T-helper 2 cell treated with Interferon-gamma antibody and Interleukin-4, amounts not matched to agents 100 ng/mL and 5 ng/mL, for 36 hours (primary cell): ENCODE data around the gene SH3GL2. TPM values are rescaled to one million over a fixed set of nuclear protein-coding genes. Genes with fewer than 3 reads are reported as not detected.

Experiments used
- intact Hi-C: fragments of 100-400 bp; cut with micrococcal nuclease; formaldehyde crosslinking; loops from one replicate; pipeline ENCODE4 v1.15.1; 2023
- total RNA-seq: library from RNA; stranded (reverse); gene quantifications from 2 replicates; pipeline ENCODE4 v1.2.3, GENCODE V29; 2022

Gene SH3GL2
- total RNA-seq, 1 donor from 2014 or later: not detected

DNA sequence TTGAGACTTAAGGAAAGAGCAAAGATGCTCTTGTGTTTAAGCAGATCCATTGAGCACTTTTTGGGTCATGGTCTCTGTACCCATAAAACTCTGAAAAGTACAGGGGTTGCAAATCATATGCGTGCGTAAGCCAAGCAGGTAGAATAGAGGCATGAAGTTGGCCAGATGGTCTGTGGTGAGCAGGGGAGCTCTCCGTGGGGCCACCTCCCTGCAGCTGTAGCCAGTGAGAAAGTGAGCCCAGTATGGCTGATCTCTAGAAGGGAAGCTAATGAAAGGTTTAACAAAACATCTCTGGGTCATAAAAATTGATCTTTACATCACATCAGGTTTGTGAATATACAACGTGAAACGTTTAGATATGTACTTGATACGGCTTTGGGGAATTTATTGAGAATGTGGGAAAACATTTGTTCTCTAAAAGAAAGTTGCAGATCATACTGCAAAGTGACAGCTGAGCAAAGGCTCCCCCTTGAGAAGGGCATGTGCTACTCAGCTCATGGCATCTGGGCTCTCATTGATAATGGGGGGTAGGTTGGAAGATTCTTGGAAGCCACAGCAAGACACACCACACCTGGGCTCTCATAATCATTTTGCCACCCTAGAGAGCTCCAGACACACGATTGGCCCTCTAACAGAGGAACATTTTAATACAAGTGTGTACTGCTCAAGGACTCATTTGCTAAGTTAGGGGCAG lies 30.6 kb downstream of the SH3GL2 start:
- intact Hi-C loops: no loop called here

DNA sequence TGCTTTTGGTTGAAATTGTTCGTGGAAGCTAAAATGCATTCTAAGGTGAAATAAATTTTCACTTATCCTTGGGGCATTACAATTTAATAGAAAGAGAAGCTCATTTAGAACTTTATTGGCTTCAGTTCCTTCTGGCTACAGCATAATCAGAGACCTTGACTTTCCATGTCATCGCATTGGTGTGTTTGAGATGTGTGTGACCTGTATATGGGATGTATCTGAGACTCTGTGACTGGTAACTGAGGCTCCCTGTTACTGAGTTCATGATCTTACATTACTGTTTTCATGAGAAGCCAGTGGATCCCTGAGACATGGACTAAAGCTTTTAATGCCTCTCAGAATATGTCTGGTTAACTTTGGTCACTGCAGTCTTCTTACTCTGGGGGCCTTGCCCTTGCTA lies 32.5 kb downstream of the SH3GL2 start:
- intact Hi-C loops: no loop called here

DNA sequence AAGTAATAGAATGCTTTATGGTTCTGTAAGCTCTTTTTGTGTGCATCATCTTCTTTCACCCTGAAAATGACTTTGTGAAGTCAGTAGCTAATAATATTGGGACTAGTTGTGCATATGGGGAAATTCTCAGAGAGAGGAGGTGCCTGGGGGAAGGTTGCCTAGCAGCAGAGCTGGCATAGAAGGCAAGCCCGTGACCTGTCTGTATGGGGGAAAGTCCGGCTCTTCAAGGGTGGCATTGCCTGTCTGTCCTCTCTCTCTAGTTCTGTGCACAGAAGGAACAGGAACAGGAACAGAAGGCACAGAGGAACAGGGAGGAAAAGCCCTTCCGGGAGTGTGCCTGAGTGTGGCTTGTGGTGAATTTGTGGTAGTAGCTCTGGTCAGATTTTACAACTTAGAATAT lies 33.1 kb downstream of the SH3GL2 start:
- intact Hi-C loops: no loop called here

DNA sequence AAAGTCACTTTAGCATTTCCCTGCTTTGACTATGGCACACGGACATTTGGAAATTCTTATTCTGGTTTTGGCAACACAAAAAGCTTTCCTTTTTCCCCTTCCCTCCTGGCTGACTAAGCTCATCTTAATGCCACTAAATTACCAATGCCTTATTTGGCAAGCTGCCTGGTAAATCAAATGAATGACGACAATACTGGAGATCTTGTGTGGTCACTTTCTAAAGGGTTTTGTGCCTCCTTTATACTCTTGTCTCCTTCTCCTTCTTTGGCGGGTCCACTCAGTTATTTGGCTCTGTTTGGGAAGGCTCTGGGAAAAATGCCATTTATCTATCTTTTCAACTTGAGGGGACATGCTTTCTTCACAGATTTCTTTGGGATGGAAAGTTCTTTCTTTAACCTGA lies 34.9 kb downstream of the SH3GL2 start:
- intact Hi-C loops: no loop called here

- intact Hi-C loops: no loop called here
Observed at GRCh38 chr9:17614250-17614649, 35.4 kb downstream of the SH3GL2 start.

GRCh38 chr9:17614903-17615302 lies 36.0 kb downstream of the SH3GL2 start:
- intact Hi-C loops: no loop called here

DNA sequence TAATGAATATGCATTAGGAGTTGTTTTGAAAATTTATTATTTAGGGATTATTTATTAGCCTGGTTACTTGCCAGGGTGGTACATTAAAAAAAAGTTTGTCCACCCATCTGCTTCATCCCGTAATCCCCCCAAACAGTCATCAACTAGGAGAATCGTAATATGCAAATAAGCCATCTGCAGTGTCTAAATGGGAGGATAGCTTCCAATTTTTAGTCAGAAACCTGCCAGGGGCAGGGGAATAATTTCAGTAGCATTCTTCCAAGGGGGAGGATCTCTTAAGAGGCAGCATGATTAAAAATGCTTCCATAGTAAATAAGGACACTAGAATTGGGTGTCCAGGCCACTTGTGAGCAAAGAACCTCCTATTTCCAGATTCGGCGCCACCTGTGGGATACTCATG lies 43.3 kb downstream of the SH3GL2 start:
- intact Hi-C loops: no loop called here

GRCh38 chr9:17622749-17623148 lies 43.9 kb downstream of the SH3GL2 start:
- intact Hi-C loops: no loop called here

GRCh38 chr9:17623965-17624364 lies 45.1 kb downstream of the SH3GL2 start:
- intact Hi-C loops: no loop called here

- intact Hi-C loops: no loop called here
Observed at GRCh38 chr9:17624571-17624970, 45.7 kb downstream of the SH3GL2 start.

- intact Hi-C loops: no loop called here
Observed at GRCh38 chr9:17625644-17626388, 47.0 kb downstream of the SH3GL2 start.

- intact Hi-C loops: no loop called here
Observed at GRCh38 chr9:17627641-17628040, 48.8 kb downstream of the SH3GL2 start.

- intact Hi-C loops: no loop called here
Observed at GRCh38 chr9:17628624-17629023, 49.8 kb downstream of the SH3GL2 start.

- intact Hi-C loops: no loop called here
Observed at GRCh38 chr9:17630531-17630949, 51.7 kb downstream of the SH3GL2 start.

GRCh38 chr9:17631396-17631795 lies 52.5 kb downstream of the SH3GL2 start:
- intact Hi-C loops: no loop called here

DNA sequence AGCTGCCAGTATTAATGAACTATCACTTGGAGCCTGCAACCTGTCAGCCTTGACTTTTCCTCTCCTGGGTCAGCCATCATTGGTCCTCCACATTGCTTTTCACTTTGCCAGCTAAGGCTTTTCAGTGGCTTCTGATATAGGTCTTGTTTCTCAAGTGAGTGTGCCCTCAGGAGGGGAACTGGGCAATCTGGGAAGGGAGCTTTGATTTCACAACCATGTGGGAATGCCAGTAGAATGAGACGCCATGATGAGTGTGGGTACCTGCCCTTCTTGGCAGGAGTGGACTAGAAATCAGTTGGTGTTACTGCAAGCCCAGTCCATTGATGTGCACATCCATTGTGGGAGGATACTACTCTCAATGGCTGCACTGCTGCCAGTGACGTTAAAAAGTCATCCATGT lies 54.1 kb downstream of the SH3GL2 start:
- intact Hi-C loops: no loop called here

DNA sequence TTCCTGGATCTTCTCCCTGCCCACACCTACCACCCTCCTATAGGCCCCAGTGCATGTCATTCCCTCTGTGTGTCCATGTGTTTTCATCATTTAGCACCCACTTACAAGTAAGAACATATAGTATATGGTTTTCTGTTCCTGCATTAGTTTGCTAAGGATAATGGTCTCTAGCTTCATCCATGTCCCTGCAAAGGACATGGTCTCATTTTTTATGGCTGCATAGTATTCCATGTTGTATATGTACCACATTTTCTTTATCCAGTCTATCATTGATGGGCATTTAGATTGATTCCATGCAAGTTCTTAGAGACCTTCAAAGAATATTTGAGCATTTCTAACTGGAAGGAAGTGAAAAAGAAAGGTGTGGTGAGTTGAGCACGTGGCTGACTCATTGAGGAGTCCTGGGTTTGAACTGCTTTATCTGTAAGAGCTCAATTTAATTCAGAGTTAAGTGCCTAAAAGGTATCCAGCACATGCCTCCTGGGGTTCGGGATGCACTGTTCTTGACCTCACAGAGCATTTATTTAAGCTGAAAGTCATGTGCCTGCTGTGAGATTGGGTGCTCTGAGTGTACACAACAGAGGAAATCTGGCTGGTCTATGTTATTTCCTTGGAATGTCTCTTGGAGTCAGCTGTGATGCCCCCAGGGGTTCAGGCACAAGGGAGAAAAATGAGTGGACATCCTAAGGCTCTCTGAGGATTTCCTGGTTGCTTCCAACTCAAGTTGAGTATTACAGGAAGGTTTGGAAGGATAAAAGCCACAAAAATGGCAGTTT lies 56.4 kb downstream of the SH3GL2 start:
- intact Hi-C loops: no loop called here

DNA sequence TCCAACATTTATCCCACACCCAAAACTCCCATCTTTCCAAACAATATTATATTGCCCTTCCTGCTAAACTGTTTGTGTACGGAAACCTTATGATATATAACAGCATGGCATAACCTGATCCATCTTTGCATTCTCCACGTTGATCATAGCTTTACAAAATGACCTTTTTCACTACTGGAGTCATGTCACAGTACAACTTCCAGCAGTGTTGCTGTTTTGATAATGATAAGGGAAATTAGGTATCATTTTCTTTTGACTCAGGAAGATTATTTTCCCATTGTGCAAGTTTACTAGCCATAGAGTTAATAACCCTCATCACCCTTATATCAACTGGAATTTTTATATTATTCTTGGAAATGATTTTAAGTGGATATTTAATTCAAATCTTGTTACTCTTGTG lies 57.5 kb downstream of the SH3GL2 start:
- intact Hi-C loops: no loop called here

GRCh38 chr9:17636821-17637220 lies 58.0 kb downstream of the SH3GL2 start:
- intact Hi-C loops: no loop called here

GRCh38 chr9:17637229-17637628 lies 58.4 kb downstream of the SH3GL2 start:
- intact Hi-C loops: no loop called here

- intact Hi-C loops: no loop called here
Observed at GRCh38 chr9:17648516-17648915, 69.7 kb downstream of the SH3GL2 start.

- intact Hi-C loops: no loop called here
Observed at GRCh38 chr9:17651725-17652124, 72.9 kb downstream of the SH3GL2 start.
